BLaER1 treated with 17β-estradiol and CSF1 and Interleukin-3, amounts not matched to agents 10 nM and 100 nM (cell line): Measurements from ENCODE around the gene SCGB3A1.
A peak's percentile ranks its signal among the peaks of the same experiment; 100 is the strongest.

Experiments
- H3K27ac ChIP-seq, 11 experiments: shearing (Covaris generic); formaldehyde crosslinking; 2 replicates each; pipeline ENCODE4 v1.8.1; 2022
- H3K27me3 ChIP-seq, 11 experiments: shearing (Covaris generic); formaldehyde crosslinking; 2 replicates each; pipeline ENCODE4 v1.8.1; 2022
- H3K36me3 ChIP-seq, 11 experiments: shearing (Covaris generic); formaldehyde crosslinking; 2 replicates each; pipeline ENCODE4 v1.8.1; 2022
- H3K4me1 ChIP-seq, 10 experiments: shearing (Covaris generic); formaldehyde crosslinking; 2 replicates each; pipeline ENCODE4 v1.8.1; 2022
- H3K4me2 ChIP-seq, 11 experiments: shearing (Covaris generic); formaldehyde crosslinking; 2 replicates each; pipeline ENCODE4 v1.8.1; 2022
- H3K4me3 ChIP-seq, 10 experiments: shearing (Covaris generic); formaldehyde crosslinking; 2 replicates each; pipeline ENCODE4 v1.8.1; 2022
- H3K9ac ChIP-seq, 11 experiments: shearing (Covaris generic); formaldehyde crosslinking; 2 replicates each; pipeline ENCODE4 v1.8.1; 2022
- H3K9me3 ChIP-seq, 11 experiments: shearing (Covaris generic); formaldehyde crosslinking; replicated peaks in 1 of 11; 2 replicates each; pipeline ENCODE4 v1.8.1; 2022
- H4K20me1 ChIP-seq, 11 experiments: shearing (Covaris generic); formaldehyde crosslinking; 2 replicates each; pipeline ENCODE4 v1.8.1; 2022
- Cebpa-rat ChIP-seq, 11 experiments: shearing (Covaris generic); IDR thresholded peaks; 2 replicates each; pipeline ENCODE4 v1.8.1; 2022

The SCGB3A1 gene

GRCh38 chr5:180557217-180557809, 34.0 kb downstream of the SCGB3A1 start:
- peaks cover 0 to 17% (median 3%) of the 10 kb centered on the region in 11 experiments; a peak in 5 of 22 replicates for H3K9me3 ChIP-seq
- TF ChIP-seq Cebpa-rat (IDR thresholded peaks at IDR 0.05): no peak
- peaks cover 91 to 100% (median 100%) of the 10 kb centered on the region in 11 experiments for H3K36me3 ChIP-seq
- H3K27ac ChIP-seq: no peak overlapping the region
- H3K9ac ChIP-seq: no peak overlapping the region
- no peaks in the 10 kb centered on the region for H3K4me1 ChIP-seq
- no peak overlapping the region for H3K4me3 ChIP-seq
- no peaks in the 10 kb centered on the region for H3K27me3 ChIP-seq
- H4K20me1 ChIP-seq: peaks cover 5 to 74% (median 34%) of the 10 kb centered on the region in 11 experiments; a peak in 15 of 22 replicates
- no peak overlapping the region for H3K4me2 ChIP-seq

GRCh38 chr5:180555168-180555921, 36.0 kb downstream of the SCGB3A1 start:
- Histone ChIP-seq H3K27me3 (no peaks in the 10 kb centered on the region), H3K9me3 (peaks cover 0 to 6% (median 0%) of the 10 kb centered on the region in 11 experiments; a peak in 1 of 22 replicates), H3K36me3 (peaks cover 91 to 100% (median 100%) of the 10 kb centered on the region in 11 experiments), H3K4me2 (no peak overlapping the region), H3K4me3 (no peak overlapping the region), H3K4me1 (no peaks in the 10 kb centered on the region), H3K27ac (no peak overlapping the region), H3K9ac (no peak overlapping the region), H4K20me1 (peaks cover 0 to 67% (median 20%) of the 10 kb centered on the region in 11 experiments; a peak in 13 of 22 replicates)
- TF ChIP-seq Cebpa-rat (IDR thresholded peaks at IDR 0.05): no peak

- Histone ChIP-seq H3K27ac (no peak overlapping the region), H3K9ac (no peak overlapping the region)
Measured at GRCh38 chr5:180553530-180553929, 37.8 kb downstream of the SCGB3A1 start.

GRCh38 chr5:180548563-180548962, 42.7 kb downstream of the SCGB3A1 start:
- Histone ChIP-seq H3K4me3 (no peak overlapping the region), H3K9ac (no peak overlapping the region), H4K20me1 (peaks cover 0 to 72% (median 36%) of the 10 kb centered on the region in 11 experiments; a peak in 15 of 22 replicates), H3K36me3 (peaks cover 83 to 100% (median 99%) of the 10 kb centered on the region in 11 experiments), H3K27me3 (no peaks in the 10 kb centered on the region), H3K4me1 (no peaks in the 10 kb centered on the region), H3K9me3 (peaks cover 0 to 13% (median 0%) of the 10 kb centered on the region in 11 experiments; a peak in 6 of 22 replicates), H3K27ac (peak overlapping the region in 2 of 11 experiments; percentile 5 to 38; a peak in 3 of 22 replicates), H3K4me2 (no peak overlapping the region)
- TF ChIP-seq Cebpa-rat (IDR thresholded peaks at IDR 0.05): no peak

More at GRCh38 chr5:180553530-180553929, 37.8 kb downstream of the SCGB3A1 start:
- no peak for TF ChIP-seq Cebpa-rat (IDR thresholded peaks at IDR 0.05)
- Histone ChIP-seq H3K27me3 (no peaks in the 10 kb centered on the region), H3K4me3 (no peak overlapping the region), H3K36me3 (peaks cover 95 to 100% (median 100%) of the 10 kb centered on the region in 11 experiments), H4K20me1 (peaks cover 0 to 69% (median 16%) of the 10 kb centered on the region in 11 experiments; a peak in 14 of 22 replicates), H3K9me3 (peaks cover 0 to 3% (median 0%) of the 10 kb centered on the region in 11 experiments; a peak in 2 of 22 replicates), H3K4me1 (no peaks in the 10 kb centered on the region), H3K4me2 (no peak overlapping the region)

- peaks cover 83 to 100% (median 99%) of the 10 kb centered on the region in 11 experiments for H3K36me3 ChIP-seq
- no peak overlapping the region for H3K4me2 ChIP-seq
Measured at GRCh38 chr5:180545248-180545647, 46.1 kb downstream of the SCGB3A1 start.

GRCh38 chr5:180541710-180542109, 49.6 kb downstream of the SCGB3A1 start:
- TF ChIP-seq Cebpa-rat (IDR thresholded peaks at IDR 0.05): no peak
- peaks cover 0 to 74% (median 33%) of the 10 kb centered on the region in 11 experiments; a peak in 12 of 22 replicates for H4K20me1 ChIP-seq
- peaks cover 70 to 100% (median 96%) of the 10 kb centered on the region in 11 experiments for H3K36me3 ChIP-seq
- peaks cover 0 to 52% (median 41%) of the 10 kb centered on the region in 11 experiments; a peak in 19 of 22 replicates for H3K9me3 ChIP-seq
- no peak overlapping the region for H3K4me3 ChIP-seq
- H3K4me2 ChIP-seq: no peak overlapping the region
- no peaks in the 10 kb centered on the region for H3K4me1 ChIP-seq
- H3K27me3 ChIP-seq: no peaks in the 10 kb centered on the region
- H3K9ac ChIP-seq: no peak overlapping the region
- no peak overlapping the region for H3K27ac ChIP-seq

More at GRCh38 chr5:180545248-180545647, 46.1 kb downstream of the SCGB3A1 start:
- H3K9ac ChIP-seq: no peak overlapping the region
- no peaks in the 10 kb centered on the region for H3K4me1 ChIP-seq
- TF ChIP-seq Cebpa-rat (IDR thresholded peaks at IDR 0.05): no peak
- H4K20me1 ChIP-seq: peaks cover 0 to 77% (median 48%) of the 10 kb centered on the region in 11 experiments; a peak in 16 of 22 replicates
- H3K27ac ChIP-seq: no peak overlapping the region
- no peak overlapping the region for H3K4me3 ChIP-seq
- no peaks in the 10 kb centered on the region for H3K27me3 ChIP-seq
- H3K9me3 ChIP-seq: peaks cover 0 to 43% (median 29%) of the 10 kb centered on the region in 11 experiments; a peak in 19 of 22 replicates
